K562 (cell line): ENCODE measurements around the gene PLCE1. TPM values are rescaled to one million over a fixed set of nuclear protein-coding genes. Genes with fewer than 3 reads are reported as not detected.

ENCODE experiments used
- FOXP1 ChIP-seq: sonication (generic); formaldehyde crosslinking; IDR thresholded peaks from 2 replicates; pipeline ENCODE4 v1.8.0; 2022; ENCODE audit warnings: mild to moderate bottlenecking, missing genetic modification reagents
- ZNF512 ChIP-seq: IDR thresholded peaks from 2 replicates; pipeline ENCODE4 v1.6.1; 2016; ENCODE audit warnings: missing genetic modification characterization, missing compliant biosample characterization
- polyA plus RNA-seq, 8 experiments: library from polyadenylated mRNA; depleted of rRNA in 4 of 8; stranded (reverse) in 5 of 8; unstranded in 3 of 8; fragments of >200 nt; fragmentation: Nextera tagmentation in 2 of 8; fragmentation: Illumina TruSeq in 1 of 8; extraction: Ambion mirVana in 2 of 8; extraction: Trizol in 1 of 8; gene quantifications; 2 replicates each; pipeline versions ENCODE4 v1.2.1 to v1.2.3, GENCODE V29; 2011 to 2014; ENCODE audit warnings: inconsistent platforms in 1 of 8, missing spikeins in 1 of 8
- total RNA-seq, 7 experiments: library from RNA; depleted of rRNA in 6 of 7; stranded (reverse); fragments of >200 nt in 6 of 7; fragmentation: Illumina TruSeq in 2 of 7; extraction: Trizol in 2 of 7; gene quantifications; 2 replicates each; pipeline versions ENCODE4 v1.2.1 to v1.2.3, GENCODE V29; 2011 to 2021; ENCODE audit warnings: low replicate concordance in 1 of 7
- TF ChIP-seq, protein P1 (sequence below): fragments of 450-650 bp; IDR thresholded peaks from 2 replicates; pipeline ENCODE4 v1.6.1; 2016; ENCODE audit warnings: mild to moderate bottlenecking, moderate library complexity

The PLCE1 gene
- total and polyA plus RNA-seq, 9 of the 15 experiments (the other 6 are each of a cell fraction or from before 2014, with no cell fraction given), result under 0.01 to 0.52 (median 0.13) TPM; not detected in 5

- TF ChIP-seq, protein P1, sequence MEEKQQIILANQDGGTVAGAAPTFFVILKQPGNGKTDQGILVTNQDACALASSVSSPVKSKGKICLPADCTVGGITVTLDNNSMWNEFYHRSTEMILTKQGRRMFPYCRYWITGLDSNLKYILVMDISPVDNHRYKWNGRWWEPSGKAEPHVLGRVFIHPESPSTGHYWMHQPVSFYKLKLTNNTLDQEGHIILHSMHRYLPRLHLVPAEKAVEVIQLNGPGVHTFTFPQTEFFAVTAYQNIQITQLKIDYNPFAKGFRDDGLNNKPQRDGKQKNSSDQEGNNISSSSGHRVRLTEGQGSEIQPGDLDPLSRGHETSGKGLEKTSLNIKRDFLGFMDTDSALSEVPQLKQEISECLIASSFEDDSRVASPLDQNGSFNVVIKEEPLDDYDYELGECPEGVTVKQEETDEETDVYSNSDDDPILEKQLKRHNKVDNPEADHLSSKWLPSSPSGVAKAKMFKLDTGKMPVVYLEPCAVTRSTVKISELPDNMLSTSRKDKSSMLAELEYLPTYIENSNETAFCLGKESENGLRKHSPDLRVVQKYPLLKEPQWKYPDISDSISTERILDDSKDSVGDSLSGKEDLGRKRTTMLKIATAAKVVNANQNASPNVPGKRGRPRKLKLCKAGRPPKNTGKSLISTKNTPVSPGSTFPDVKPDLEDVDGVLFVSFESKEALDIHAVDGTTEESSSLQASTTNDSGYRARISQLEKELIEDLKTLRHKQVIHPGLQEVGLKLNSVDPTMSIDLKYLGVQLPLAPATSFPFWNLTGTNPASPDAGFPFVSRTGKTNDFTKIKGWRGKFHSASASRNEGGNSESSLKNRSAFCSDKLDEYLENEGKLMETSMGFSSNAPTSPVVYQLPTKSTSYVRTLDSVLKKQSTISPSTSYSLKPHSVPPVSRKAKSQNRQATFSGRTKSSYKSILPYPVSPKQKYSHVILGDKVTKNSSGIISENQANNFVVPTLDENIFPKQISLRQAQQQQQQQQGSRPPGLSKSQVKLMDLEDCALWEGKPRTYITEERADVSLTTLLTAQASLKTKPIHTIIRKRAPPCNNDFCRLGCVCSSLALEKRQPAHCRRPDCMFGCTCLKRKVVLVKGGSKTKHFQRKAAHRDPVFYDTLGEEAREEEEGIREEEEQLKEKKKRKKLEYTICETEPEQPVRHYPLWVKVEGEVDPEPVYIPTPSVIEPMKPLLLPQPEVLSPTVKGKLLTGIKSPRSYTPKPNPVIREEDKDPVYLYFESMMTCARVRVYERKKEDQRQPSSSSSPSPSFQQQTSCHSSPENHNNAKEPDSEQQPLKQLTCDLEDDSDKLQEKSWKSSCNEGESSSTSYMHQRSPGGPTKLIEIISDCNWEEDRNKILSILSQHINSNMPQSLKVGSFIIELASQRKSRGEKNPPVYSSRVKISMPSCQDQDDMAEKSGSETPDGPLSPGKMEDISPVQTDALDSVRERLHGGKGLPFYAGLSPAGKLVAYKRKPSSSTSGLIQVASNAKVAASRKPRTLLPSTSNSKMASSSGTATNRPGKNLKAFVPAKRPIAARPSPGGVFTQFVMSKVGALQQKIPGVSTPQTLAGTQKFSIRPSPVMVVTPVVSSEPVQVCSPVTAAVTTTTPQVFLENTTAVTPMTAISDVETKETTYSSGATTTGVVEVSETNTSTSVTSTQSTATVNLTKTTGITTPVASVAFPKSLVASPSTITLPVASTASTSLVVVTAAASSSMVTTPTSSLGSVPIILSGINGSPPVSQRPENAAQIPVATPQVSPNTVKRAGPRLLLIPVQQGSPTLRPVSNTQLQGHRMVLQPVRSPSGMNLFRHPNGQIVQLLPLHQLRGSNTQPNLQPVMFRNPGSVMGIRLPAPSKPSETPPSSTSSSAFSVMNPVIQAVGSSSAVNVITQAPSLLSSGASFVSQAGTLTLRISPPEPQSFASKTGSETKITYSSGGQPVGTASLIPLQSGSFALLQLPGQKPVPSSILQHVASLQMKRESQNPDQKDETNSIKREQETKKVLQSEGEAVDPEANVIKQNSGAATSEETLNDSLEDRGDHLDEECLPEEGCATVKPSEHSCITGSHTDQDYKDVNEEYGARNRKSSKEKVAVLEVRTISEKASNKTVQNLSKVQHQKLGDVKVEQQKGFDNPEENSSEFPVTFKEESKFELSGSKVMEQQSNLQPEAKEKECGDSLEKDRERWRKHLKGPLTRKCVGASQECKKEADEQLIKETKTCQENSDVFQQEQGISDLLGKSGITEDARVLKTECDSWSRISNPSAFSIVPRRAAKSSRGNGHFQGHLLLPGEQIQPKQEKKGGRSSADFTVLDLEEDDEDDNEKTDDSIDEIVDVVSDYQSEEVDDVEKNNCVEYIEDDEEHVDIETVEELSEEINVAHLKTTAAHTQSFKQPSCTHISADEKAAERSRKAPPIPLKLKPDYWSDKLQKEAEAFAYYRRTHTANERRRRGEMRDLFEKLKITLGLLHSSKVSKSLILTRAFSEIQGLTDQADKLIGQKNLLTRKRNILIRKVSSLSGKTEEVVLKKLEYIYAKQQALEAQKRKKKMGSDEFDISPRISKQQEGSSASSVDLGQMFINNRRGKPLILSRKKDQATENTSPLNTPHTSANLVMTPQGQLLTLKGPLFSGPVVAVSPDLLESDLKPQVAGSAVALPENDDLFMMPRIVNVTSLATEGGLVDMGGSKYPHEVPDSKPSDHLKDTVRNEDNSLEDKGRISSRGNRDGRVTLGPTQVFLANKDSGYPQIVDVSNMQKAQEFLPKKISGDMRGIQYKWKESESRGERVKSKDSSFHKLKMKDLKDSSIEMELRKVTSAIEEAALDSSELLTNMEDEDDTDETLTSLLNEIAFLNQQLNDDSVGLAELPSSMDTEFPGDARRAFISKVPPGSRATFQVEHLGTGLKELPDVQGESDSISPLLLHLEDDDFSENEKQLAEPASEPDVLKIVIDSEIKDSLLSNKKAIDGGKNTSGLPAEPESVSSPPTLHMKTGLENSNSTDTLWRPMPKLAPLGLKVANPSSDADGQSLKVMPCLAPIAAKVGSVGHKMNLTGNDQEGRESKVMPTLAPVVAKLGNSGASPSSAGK, result no peak
- no peak for TF ChIP-seq FOXP1
- no peak for TF ChIP-seq ZNF512 (tag)
These were observed 8.4 kb downstream of the PLCE1 start (continued) for GRCh38 chr10:94002156-94002555.
